ENCODE data around the gene ARHGEF26.

DNA sequence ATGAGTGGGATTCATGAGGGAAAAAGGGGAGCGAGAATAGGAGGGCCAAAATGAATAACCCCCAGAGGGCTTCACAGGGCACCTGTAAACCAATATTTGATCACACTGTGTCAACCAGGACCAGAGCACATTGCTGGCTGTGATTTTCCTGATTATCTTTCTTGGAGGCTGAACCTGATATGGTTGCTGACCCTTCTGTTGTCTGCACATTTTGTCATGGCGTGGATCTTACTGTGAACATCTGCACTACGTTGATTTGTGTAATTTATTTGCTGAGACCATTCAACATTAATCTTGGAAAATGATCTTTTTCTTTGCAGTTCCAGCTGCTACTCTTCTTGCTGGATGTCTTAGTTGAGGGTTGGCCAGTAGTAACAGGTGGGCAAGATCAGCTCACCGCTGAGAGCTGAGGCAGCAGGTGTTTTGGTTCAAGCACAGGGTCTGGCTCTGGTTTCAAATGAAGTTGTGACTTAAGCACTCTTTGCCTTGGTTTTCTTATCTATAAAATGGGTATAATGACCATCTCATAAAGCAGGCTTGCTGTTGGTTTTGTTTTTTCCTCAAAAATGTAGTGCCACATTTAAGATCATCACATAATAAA lies 61.2 kb downstream of the ARHGEF26 start:
- TF ChIP-seq, protein P1, sequence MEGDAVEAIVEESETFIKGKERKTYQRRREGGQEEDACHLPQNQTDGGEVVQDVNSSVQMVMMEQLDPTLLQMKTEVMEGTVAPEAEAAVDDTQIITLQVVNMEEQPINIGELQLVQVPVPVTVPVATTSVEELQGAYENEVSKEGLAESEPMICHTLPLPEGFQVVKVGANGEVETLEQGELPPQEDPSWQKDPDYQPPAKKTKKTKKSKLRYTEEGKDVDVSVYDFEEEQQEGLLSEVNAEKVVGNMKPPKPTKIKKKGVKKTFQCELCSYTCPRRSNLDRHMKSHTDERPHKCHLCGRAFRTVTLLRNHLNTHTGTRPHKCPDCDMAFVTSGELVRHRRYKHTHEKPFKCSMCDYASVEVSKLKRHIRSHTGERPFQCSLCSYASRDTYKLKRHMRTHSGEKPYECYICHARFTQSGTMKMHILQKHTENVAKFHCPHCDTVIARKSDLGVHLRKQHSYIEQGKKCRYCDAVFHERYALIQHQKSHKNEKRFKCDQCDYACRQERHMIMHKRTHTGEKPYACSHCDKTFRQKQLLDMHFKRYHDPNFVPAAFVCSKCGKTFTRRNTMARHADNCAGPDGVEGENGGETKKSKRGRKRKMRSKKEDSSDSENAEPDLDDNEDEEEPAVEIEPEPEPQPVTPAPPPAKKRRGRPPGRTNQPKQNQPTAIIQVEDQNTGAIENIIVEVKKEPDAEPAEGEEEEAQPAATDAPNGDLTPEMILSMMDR (IDR thresholded peaks at IDR 0.05), result no peak
- TF ChIP-seq JAZF1 (CRISPR knock-in tag; IDR thresholded peaks at IDR 0.05) (no peak), NR3C1 (CRISPR knock-in tag; conservative IDR thresholded peaks at IDR 0.05; ENCODE audit: low read depth) (no peak), CREB1 (CRISPR knock-in tag; IDR thresholded peaks at IDR 0.05) (no peak), TCF7 (CRISPR knock-in tag; IDR thresholded peaks at IDR 0.05; ENCODE audit: low read depth) (no peak)
- TF ChIP-seq, protein P2, sequence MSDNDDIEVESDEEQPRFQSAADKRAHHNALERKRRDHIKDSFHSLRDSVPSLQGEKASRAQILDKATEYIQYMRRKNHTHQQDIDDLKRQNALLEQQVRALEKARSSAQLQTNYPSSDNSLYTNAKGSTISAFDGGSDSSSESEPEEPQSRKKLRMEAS (CRISPR knock-in tag; IDR thresholded peaks at IDR 0.05), result no peak
- TF ChIP-seq, protein P3, sequence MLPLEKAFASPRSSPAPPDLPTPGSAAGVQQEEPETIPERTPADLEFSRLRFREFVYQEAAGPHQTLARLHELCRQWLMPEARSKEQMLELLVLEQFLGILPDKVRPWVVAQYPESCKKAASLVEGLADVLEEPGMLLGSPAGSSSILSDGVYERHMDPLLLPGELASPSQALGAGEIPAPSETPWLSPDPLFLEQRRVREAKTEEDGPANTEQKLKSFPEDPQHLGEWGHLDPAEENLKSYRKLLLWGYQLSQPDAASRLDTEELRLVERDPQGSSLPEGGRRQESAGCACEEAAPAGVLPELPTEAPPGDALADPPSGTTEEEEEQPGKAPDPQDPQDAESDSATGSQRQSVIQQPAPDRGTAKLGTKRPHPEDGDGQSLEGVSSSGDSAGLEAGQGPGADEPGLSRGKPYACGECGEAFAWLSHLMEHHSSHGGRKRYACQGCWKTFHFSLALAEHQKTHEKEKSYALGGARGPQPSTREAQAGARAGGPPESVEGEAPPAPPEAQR (CRISPR knock-in tag; IDR thresholded peaks at IDR 0.05), result no peak
- TF ChIP-seq, protein P4, sequence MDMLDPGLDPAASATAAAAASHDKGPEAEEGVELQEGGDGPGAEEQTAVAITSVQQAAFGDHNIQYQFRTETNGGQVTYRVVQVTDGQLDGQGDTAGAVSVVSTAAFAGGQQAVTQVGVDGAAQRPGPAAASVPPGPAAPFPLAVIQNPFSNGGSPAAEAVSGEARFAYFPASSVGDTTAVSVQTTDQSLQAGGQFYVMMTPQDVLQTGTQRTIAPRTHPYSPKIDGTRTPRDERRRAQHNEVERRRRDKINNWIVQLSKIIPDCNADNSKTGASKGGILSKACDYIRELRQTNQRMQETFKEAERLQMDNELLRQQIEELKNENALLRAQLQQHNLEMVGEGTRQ (CRISPR knock-in tag; IDR thresholded peaks at IDR 0.05), result no peak

All from WTC11 (cell line).